ENCODE data around the gene CEP72. TPM values are rescaled to one million over a fixed set of nuclear protein-coding genes. Genes with fewer than 3 reads are reported as not detected.
A peak's percentile ranks its signal among the peaks of the same experiment; 100 is the strongest.

Gene CEP72
- total RNA-seq, 1 donor from 2014 or later = 3.2 TPM

- DNase-seq (ENCODE audit: low read depth, low spot score) = no peak
Observed at GRCh38 chr5:654071-654778, 42.1 kb downstream of the CEP72 start.

- no peak for DNase-seq (ENCODE audit: low read depth, low spot score)
Observed at GRCh38 chr5:655406-655805, 43.3 kb downstream of the CEP72 start.

- DNase-seq (ENCODE audit: low read depth, low spot score) = peak; percentile 60
Observed at GRCh38 chr5:657570-657969, 45.4 kb downstream of the CEP72 start.

GRCh38 chr5:658103-658502 is 46.0 kb downstream of the CEP72 start:
- no peak for DNase-seq (ENCODE audit: low read depth, low spot score)

- no peak for DNase-seq (ENCODE audit: low read depth, low spot score)
Observed at GRCh38 chr5:659496-660263, 47.5 kb downstream of the CEP72 start.

- DNase-seq (ENCODE audit: low read depth, low spot score) = no peak
Observed at GRCh38 chr5:660491-661030, 48.4 kb downstream of the CEP72 start.

GRCh38 chr5:661891-662750 is 50.0 kb downstream of the CEP72 start:
- no peak for DNase-seq (ENCODE audit: low read depth, low spot score)

- DNase-seq (ENCODE audit: low read depth, low spot score) = no peak
Observed at GRCh38 chr5:662751-663435, 50.8 kb downstream of the CEP72 start.

GRCh38 chr5:663436-664342 is 51.5 kb downstream of the CEP72 start:
- no peak for DNase-seq (ENCODE audit: low read depth, low spot score)

GRCh38 chr5:664343-664993 is 52.3 kb downstream of the CEP72 start:
- no peak for DNase-seq (ENCODE audit: low read depth, low spot score)

- DNase-seq (ENCODE audit: low read depth, low spot score) = no peak
Observed at GRCh38 chr5:664994-665360, 52.8 kb downstream of the CEP72 start.

GRCh38 chr5:665541-665955 is 53.4 kb downstream of the CEP72 start:
- DNase-seq (ENCODE audit: low read depth, low spot score) = no peak

GRCh38 chr5:665956-666711 is 54.0 kb downstream of the CEP72 start:
- DNase-seq (ENCODE audit: low read depth, low spot score) = no peak

- no peak for DNase-seq (ENCODE audit: low read depth, low spot score)
Observed at GRCh38 chr5:666816-667498, 54.8 kb downstream of the CEP72 start.

- DNase-seq (ENCODE audit: low read depth, low spot score) = no peak
Observed at GRCh38 chr5:668283-668995, 56.3 kb downstream of the CEP72 start.

GRCh38 chr5:669111-669841 is 57.1 kb downstream of the CEP72 start:
- DNase-seq (ENCODE audit: low read depth, low spot score) = no peak

GRCh38 chr5:669842-670395 is 57.8 kb downstream of the CEP72 start:
- DNase-seq (ENCODE audit: low read depth, low spot score) = no peak
